Neural progenitor cell (in vitro differentiated cells): ENCODE data around the gene MRPL23. TPM values are rescaled to one million over a fixed set of nuclear protein-coding genes. Genes with fewer than 3 reads are reported as not detected.

ENCODE experiments used
- DNase-seq: peaks from one replicate; pipeline ENCODE4 v3.0.0-alpha.2; 2016; ENCODE audit warnings: low spot score
- H2AFZ ChIP-seq: fragments of 200-600 bp; sonication (generic); replicated peaks from 2 replicates; pipeline ENCODE4 v1.6.1; 2016; ENCODE audit warnings: antibody characterized with exemption
- H3F3A ChIP-seq: fragments of 200-600 bp; sonication (generic); 2 replicates; pipeline ENCODE4 v1.6.1; 2016; ENCODE audit warnings: antibody characterized with exemption, low read depth
- H3K27ac ChIP-seq: fragments of 200-600 bp; sonication (generic); 2 replicates; pipeline ENCODE4 v1.5.1; 2016; ENCODE audit warnings: mild to moderate bottlenecking
- H3K27me3 ChIP-seq: fragments of 200-600 bp; sonication (generic); 2 replicates; pipeline ENCODE4 v1.6.1; 2016; ENCODE audit warnings: mild to moderate bottlenecking, moderate library complexity
- H3K36me3 ChIP-seq: fragments of 200-600 bp; sonication (generic); 2 replicates; pipeline ENCODE4 v1.5.1; 2016
- H3K4me1 ChIP-seq: fragments of 200-600 bp; sonication (generic); 2 replicates; pipeline ENCODE4 v1.6.1; 2016; ENCODE audit warnings: mixed run types
- H3K4me2 ChIP-seq: fragments of 200-600 bp; sonication (generic); 2 replicates; pipeline ENCODE4 v1.6.1; 2016
- H3K4me3 ChIP-seq: fragments of 200-600 bp; sonication (generic); 2 replicates; pipeline ENCODE4 v1.5.1; 2016
- H3K79me2 ChIP-seq: fragments of 200-600 bp; sonication (generic); 2 replicates; pipeline ENCODE4 v1.6.1; 2016; ENCODE audit warnings: low read depth
- H3K9ac ChIP-seq: fragments of 200-600 bp; sonication (generic); 2 replicates; pipeline ENCODE4 v1.6.1; 2016
- H3K9me3 ChIP-seq: fragments of 200-600 bp; sonication (generic); 2 replicates; pipeline ENCODE4 v1.5.1; 2016; ENCODE audit warnings: low read depth
- H4K20me1 ChIP-seq: fragments of 200-600 bp; sonication (generic); 2 replicates; pipeline ENCODE4 v1.6.1; 2016; ENCODE audit warnings: low read depth
- H3K27ac Mint-ChIP-seq: 3 replicates; pipeline ENCODE4 v1.8.0; 2021; ENCODE audit warnings: mixed read lengths
- H3K27me3 Mint-ChIP-seq: 2 replicates; pipeline ENCODE4 v1.8.0; 2022; ENCODE audit warnings: low read depth, mild to moderate bottlenecking, inconsistent platforms, moderate library complexity, mixed read lengths; ENCODE audit not compliant: insufficient read depth
- H3K36me3 Mint-ChIP-seq: 3 replicates; pipeline ENCODE4 v1.8.0; 2021; ENCODE audit warnings: mixed read lengths
- H3K4me1 Mint-ChIP-seq: 3 replicates; pipeline ENCODE4 v1.8.0; 2021; ENCODE audit warnings: mixed read lengths
- H3K4me3 Mint-ChIP-seq: 3 replicates; pipeline ENCODE4 v1.8.0; 2021; ENCODE audit warnings: mild to moderate bottlenecking, moderate library complexity, mixed read lengths
- H3K9me3 Mint-ChIP-seq: 3 replicates; pipeline ENCODE4 v1.8.0; 2020; ENCODE audit warnings: mixed read lengths
- CTCF ChIP-seq: fragments of 200-600 bp; sonication (generic); IDR thresholded peaks from 2 replicates; pipeline ENCODE4 v1.5.1; 2017; ENCODE audit warnings: antibody characterized with exemption, mild to moderate bottlenecking
- EZH2 ChIP-seq: fragments of 200-600 bp; sonication (generic); IDR thresholded peaks from 2 replicates; pipeline ENCODE4 v1.6.1; 2017; ENCODE audit warnings: antibody characterized with exemption, mild to moderate bottlenecking, moderate library complexity
- EZH2phosphoT487 ChIP-seq: fragments of 200-600 bp; sonication (generic); IDR thresholded peaks from 2 replicates; pipeline ENCODE4 v1.6.1; 2017; ENCODE audit warnings: antibody characterized with exemption
- total RNA-seq: library from RNA; depleted of rRNA; stranded (reverse); fragments of >200 nt; gene quantifications from 2 replicates; pipeline ENCODE4 v1.2.3, GENCODE V29; 2015; ENCODE audit warnings: low replicate concordance

MRPL23 gene
- total RNA-seq, 1 donor from 2014 or later, result 43.2 TPM

GRCh38 chr11:1969035-1969434 lies 21.9 kb downstream of the MRPL23 start:
- Histone ChIP-seq H3K4me3 (no peak overlapping the region), H3K9ac (no peak overlapping the region)
- no peaks in the 10 kb centered on the region for H3K27me3 Mint-ChIP-seq

GRCh38 chr11:1969776-1970175 lies 22.6 kb downstream of the MRPL23 start:
- Mint-ChIP-seq H3K4me3 (no peak overlapping the region), H3K4me1 (no peaks in the 10 kb centered on the region), H3K27ac (no peak overlapping the region), H3K36me3 (no peaks in the 10 kb centered on the region), H3K27me3 (no peaks in the 10 kb centered on the region), H3K9me3 (no peaks in the 10 kb centered on the region)
- Histone ChIP-seq H3F3A (no peaks in the 10 kb centered on the region), H3K9me3 (no peaks in the 10 kb centered on the region), H3K27ac (no peak overlapping the region), H4K20me1 (no peaks in the 10 kb centered on the region), H3K9ac (no peak overlapping the region), H3K27me3 (no peaks in the 10 kb centered on the region), H3K4me1 (no peaks in the 10 kb centered on the region), H3K4me2 (no peak overlapping the region), H3K4me3 (no peak overlapping the region), H3K36me3 (no peaks in the 10 kb centered on the region), H2AFZ (no peak overlapping the region), H3K79me2 (no peaks in the 10 kb centered on the region)
- DNase-seq, result no peak
- TF ChIP-seq EZH2phosphoT487 (no peak), CTCF (no peak), EZH2 (no peak)

More at GRCh38 chr11:1969035-1969434, 21.9 kb downstream of the MRPL23 start:
- no peaks in the 10 kb centered on the region for H3F3A ChIP-seq
- no peak overlapping the region for H3K27ac ChIP-seq
- no peaks in the 10 kb centered on the region for H3K4me1 Mint-ChIP-seq
- TF ChIP-seq CTCF (no peak), EZH2phosphoT487 (no peak), EZH2 (no peak)
- no peaks in the 10 kb centered on the region for H3K9me3 Mint-ChIP-seq
- no peak overlapping the region for H2AFZ ChIP-seq
- H3K36me3 Mint-ChIP-seq, result no peaks in the 10 kb centered on the region
- H4K20me1 ChIP-seq, result no peaks in the 10 kb centered on the region
- H3K27ac Mint-ChIP-seq, result no peak overlapping the region
- H3K36me3 ChIP-seq, result no peaks in the 10 kb centered on the region
- H3K9me3 ChIP-seq, result no peaks in the 10 kb centered on the region
- DNase-seq, result no peak
- no peak overlapping the region for H3K4me3 Mint-ChIP-seq
- H3K27me3 ChIP-seq, result no peaks in the 10 kb centered on the region
- no peaks in the 10 kb centered on the region for H3K79me2 ChIP-seq
- H3K4me2 ChIP-seq, result no peak overlapping the region
- no peaks in the 10 kb centered on the region for H3K4me1 ChIP-seq

DNA sequence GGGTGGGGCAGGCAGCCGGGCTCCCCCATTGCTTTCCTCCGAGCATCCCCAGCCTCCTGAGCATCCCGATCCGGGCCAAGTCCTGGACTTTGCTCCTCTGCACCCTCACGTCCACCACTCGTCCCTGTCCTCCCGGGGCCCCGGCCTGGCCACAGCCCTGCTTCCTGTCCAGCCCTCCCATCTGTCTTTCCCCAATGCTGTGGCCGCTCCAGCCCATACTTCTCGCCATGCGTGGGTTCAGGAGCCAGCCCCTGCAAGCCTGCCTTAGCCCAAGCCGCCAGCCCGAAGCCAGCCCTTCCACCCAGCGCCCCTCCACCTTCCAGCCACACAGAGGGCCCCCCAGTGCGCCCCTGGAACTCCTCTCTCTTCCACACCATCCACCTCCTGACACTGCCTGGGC lies 23.8 kb downstream of the MRPL23 start:
- H2AFZ ChIP-seq, result no peak overlapping the region
- Mint-ChIP-seq H3K9me3 (no peaks in the 10 kb centered on the region), H3K36me3 (no peaks in the 10 kb centered on the region), H3K27ac (no peak overlapping the region), H3K4me3 (no peak overlapping the region), H3K4me1 (no peaks in the 10 kb centered on the region), H3K27me3 (no peaks in the 10 kb centered on the region)
- no peaks in the 10 kb centered on the region for H3F3A ChIP-seq
- no peaks in the 10 kb centered on the region for H3K9me3 ChIP-seq
- H3K4me1 ChIP-seq, result no peaks in the 10 kb centered on the region
- H3K79me2 ChIP-seq, result no peaks in the 10 kb centered on the region
- no peak overlapping the region for H3K4me2 ChIP-seq
- no peaks in the 10 kb centered on the region for H3K27me3 ChIP-seq
- TF ChIP-seq EZH2phosphoT487 (no peak), CTCF (no peak), EZH2 (no peak)
- no peaks in the 10 kb centered on the region for H4K20me1 ChIP-seq
- no peak overlapping the region for H3K9ac ChIP-seq
- no peak overlapping the region for H3K4me3 ChIP-seq
- H3K27ac ChIP-seq, result no peak overlapping the region
- no peaks in the 10 kb centered on the region for H3K36me3 ChIP-seq
- no peak for DNase-seq

GRCh38 chr11:1975185-1975584 lies 28.1 kb downstream of the MRPL23 start:
- Histone ChIP-seq H3K4me2 (no peak overlapping the region), H3K4me1 (no peaks in the 10 kb centered on the region), H3K27ac (no peak overlapping the region), H3K4me3 (no peak overlapping the region), H4K20me1 (no peaks in the 10 kb centered on the region), H2AFZ (no peak overlapping the region), H3K27me3 (no peaks in the 10 kb centered on the region), H3K9ac (no peak overlapping the region), H3K36me3 (no peaks in the 10 kb centered on the region), H3K9me3 (no peaks in the 10 kb centered on the region), H3K79me2 (no peaks in the 10 kb centered on the region), H3F3A (no peaks in the 10 kb centered on the region)
- no peaks in the 10 kb centered on the region for H3K27me3 Mint-ChIP-seq
- H3K9me3 Mint-ChIP-seq, result no peaks in the 10 kb centered on the region
- no peak for DNase-seq
- no peaks in the 10 kb centered on the region for H3K36me3 Mint-ChIP-seq
- no peak overlapping the region for H3K27ac Mint-ChIP-seq
- no peak overlapping the region for H3K4me3 Mint-ChIP-seq
- TF ChIP-seq EZH2phosphoT487, result no peak
- no peaks in the 10 kb centered on the region for H3K4me1 Mint-ChIP-seq
